ENCODE data around the gene HNRNPH3.

The HNRNPH3 gene

GRCh38 chr10:68332259-68333057 lies 594 bp downstream of the HNRNPH3 start, which contains the start of gene PBLD:
Gene PBLD, minus strand, starts transcription at chr10:68332928. Its CDS starts 26,084 bp downstream, at chr10:68306844.
- DNase-seq (ENCODE audit: low read depth) = peak; percentile 65

- DNase-seq (ENCODE audit: low read depth) = no peak
These were observed 1.2 kb downstream of the HNRNPH3 start for GRCh38 chr10:68333058-68333395.

GRCh38 chr10:68333440-68334431 lies 1.9 kb downstream of the HNRNPH3 start:
- DNase-seq (ENCODE audit: low read depth) = no peak

DNA sequence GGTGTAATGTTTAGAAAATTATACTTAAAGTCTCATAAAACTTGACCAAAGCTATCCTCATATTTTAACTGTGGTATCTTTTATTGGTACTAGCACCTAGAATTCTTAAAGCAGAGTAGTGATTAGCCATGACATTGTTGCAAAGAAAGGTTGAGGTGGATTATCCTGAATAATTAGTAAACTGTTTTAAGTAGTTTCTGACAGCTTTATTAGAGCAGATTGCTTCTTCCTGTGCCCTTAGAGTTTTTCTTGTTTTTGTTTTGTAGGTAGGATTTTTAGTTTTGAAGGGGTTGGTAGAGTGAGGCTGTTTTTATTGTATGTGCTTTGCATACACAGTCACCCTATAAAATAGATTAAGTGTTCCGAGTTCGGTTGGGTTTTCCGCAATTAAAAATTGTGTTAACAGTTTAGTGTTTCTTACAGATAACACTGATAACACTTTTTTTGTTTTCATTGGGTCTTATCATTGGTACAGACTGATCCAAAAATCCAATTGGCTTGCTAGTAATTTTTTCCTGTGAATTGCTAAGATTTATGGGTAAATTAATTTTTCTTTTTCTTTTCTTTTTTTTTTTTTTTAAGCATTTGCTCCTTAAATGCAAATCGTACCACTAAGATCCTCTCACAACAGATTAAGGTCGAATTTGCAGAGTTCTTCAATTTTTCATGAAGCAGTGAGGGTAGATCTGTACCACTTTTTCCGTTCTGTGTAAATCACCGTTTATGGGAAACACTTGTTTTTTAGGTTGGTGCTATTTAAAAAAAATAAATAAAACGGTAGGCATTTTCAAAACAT lies 3.0 kb downstream of the HNRNPH3 start:
- no peak for DNase-seq (ENCODE audit: low read depth)

GRCh38 chr10:68336754-68337351 lies 5.0 kb downstream of the HNRNPH3 start:
- no peak for DNase-seq (ENCODE audit: low read depth)

DNA sequence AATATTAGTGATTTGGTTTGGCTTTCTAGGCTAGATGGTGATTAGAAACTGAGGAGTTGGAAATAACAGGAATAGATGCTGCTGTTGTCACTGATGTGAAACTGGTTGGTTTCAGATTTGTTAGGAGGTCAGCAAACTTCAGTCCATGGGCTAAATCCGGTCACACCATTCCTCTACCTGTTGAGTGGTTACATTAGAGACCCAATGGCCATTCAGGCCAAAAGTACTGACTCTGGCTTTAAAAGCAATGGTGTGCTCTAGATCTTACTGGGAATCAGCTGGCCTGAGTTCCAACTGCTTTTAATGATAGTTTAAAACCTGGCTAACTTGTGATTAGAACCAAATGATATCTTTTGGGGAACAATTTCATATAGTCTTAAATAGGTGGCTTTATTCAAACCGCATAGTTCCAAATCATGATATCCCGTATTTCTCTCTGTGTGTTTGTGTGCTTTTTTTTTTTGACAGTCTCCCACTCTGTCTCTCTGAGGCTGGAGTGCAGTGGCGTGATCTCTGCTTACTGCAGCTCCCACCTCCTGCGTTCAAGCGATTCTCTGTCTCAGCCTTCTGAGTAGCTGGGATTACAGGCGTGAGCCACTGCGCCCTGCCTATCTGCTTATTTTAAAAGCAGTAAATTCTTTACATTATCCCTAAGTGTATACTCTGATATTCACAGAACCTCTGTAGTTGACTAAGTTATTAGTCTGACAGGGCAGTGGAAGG lies 8.7 kb downstream of the HNRNPH3 start:
- no peak for DNase-seq (ENCODE audit: low read depth)

DNA sequence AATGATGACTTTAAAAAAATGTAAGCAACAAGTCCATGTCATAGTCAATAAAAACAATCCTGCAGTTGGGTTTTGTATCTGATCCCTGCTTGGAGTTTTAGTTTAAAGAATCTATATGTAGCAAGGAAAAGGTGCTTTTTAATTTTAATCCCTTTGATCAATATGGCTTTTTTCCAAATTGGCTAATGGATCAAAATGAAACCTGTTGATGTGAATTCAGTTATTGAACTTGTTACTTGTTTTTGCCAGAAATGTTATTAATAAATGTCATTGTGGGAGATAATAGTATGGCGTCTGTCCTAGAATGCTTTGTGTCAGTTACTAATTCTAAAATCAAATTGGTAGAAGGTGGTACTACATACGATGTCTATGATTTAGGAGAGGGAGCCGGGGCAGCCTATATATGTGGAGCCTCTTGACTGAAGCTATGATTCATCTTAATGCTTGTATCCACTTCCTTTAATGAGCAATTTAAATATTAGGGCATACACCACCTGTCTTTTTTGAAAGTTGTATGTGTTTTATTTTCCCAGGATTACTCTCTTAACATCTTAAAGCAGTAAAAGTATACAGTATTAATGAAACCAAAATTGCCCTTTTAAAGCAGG lies 11.1 kb downstream of the HNRNPH3 start:
- DNase-seq (ENCODE audit: low read depth) = no peak

DNA sequence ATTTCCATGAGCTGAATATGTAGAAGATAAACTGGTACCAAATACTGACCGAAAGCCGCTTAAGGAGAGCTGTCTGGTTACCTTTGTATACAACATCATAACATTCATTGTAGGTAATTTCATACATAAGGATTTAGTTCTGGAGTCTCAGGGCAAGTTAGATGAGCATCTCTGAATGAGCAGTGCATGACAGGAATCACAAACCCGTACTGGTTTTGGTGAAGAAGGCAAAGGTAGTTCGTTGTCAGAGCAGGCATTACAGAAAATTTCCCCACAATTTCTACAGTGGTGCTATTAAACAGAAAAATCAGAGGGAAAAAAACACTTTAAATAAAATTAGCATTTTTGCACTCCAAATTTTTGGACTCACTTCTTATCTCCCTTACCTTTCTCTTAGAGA lies 13.8 kb downstream of the HNRNPH3 start:
- no peak for DNase-seq (ENCODE audit: low read depth)

DNA sequence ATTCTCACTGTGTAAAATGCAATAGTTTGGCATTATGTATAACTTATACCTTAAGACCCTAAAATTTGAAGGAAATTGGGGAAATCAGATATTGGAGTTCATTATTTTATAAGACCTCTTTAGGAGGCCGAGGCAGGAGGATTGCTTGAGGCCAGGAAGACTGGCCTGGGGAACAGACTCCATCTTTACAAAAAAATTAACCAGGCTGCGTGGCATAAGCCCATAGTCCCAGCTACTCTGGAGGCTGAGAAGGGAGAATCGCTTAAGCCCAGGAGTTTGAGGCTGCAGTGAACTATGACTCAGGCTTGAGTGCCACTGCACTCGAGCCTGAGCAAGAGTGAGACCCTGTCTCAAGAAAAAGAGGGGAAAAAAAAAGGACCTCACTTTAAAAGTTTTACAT lies 14.9 kb downstream of the HNRNPH3 start:
- no peak for DNase-seq (ENCODE audit: low read depth)

- peak; percentile 20 for DNase-seq (ENCODE audit: low read depth)
These were observed 16.4 kb downstream of the HNRNPH3 start for GRCh38 chr10:68348265-68348741.

- no peak for DNase-seq (ENCODE audit: low read depth)
These were observed 21.7 kb downstream of the HNRNPH3 start for GRCh38 chr10:68353537-68353936.

DNA sequence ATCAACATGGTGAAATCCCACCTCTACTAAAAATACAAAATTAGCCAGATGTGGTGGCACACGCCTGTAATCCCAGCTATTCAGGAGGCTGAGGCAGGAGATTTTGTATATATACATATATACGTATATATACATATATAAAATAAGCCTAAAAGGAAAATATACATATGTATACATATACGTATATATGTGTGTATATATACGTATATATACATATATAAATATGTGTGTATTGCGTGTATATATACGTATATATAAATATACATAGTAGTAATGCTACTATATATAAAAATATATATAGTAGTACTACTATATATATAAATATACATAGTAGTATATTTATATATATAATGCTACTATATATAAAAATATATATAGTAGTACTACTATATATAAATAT lies 27.3 kb downstream of the HNRNPH3 start:
- no peak for DNase-seq (ENCODE audit: low read depth)

DNA sequence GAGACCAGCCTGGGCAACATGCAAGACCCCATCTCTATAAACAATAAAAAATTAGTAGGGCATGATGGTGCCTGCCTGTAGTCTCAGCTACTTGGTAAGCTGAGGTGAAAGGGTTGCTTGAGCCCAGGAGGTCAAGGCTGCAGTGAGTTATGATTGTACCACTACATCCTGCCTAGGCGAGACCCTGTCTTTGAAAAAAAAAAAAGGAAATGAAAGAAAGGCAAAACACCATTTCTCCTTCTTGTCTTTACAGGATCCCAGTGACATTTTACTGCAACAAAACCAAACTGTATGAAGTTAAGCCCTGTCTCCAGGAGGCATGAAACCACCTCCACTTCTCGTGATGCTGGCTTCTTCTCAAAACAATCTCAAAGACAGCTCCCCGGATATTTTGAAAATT lies 30.7 kb downstream of the HNRNPH3 start:
- no peak for DNase-seq (ENCODE audit: low read depth)

DNA sequence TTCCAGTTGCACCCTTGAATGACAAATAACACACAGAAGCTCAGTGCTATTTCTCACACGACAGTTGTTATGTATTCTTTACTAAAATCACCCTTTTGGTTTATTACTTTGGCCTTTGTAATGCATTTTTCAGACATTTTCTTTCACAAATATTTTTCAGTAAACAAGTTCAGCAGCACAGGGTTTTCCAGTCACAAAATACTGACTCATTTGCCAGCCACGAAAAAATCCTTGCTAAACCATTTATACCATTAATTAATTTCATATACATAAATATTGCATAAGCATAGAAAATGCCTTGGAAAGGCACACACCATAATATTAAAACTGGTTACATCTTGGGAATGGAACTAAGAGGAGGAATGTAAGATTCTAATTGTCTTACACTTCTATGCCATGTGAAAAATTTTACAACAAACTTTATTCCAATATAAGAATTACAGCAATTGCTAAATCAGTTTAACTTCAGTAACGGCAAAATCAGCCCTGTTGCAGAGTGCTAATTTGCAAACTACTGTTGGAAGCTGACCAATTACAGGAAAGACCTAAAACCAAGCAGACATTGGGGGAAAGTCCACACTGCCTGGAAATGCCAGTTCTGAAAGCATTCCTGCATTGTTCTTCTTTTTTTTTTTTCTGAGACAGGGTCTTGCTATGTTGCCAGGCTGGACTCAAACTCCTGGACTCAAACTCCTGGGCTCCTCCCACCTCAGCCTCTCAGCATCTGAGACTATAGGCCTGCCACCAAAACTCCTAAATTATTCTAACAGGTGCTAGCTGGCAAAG lies 32.4 kb downstream of the HNRNPH3 start:
- DNase-seq (ENCODE audit: low read depth) = no peak

- DNase-seq (ENCODE audit: low read depth) = no peak
These were observed 33.7 kb downstream of the HNRNPH3 start for GRCh38 chr10:68365611-68366010.

- DNase-seq (ENCODE audit: low read depth) = no peak
These were observed 34.7 kb downstream of the HNRNPH3 start for GRCh38 chr10:68366600-68366999.

DNA sequence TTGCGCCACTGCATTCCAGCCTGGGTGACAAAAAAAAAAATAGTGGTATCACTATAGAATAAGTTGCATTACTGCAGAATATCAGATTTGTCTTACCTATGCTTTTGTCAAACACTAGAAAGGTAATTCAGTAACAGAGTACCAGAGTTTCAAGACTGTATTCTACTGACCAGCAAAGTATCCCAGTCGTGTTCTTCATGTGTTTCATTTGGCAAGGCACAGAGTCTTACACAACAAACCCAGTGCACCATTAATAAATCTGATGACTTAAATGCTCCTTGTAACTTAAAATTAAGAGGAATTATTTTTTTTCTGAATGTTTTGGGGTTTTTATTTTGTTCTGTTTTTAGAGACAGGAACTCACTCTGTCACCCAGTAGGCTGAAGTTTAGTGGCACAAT lies 35.3 kb downstream of the HNRNPH3 start:
- DNase-seq (ENCODE audit: low read depth) = no peak

DNA sequence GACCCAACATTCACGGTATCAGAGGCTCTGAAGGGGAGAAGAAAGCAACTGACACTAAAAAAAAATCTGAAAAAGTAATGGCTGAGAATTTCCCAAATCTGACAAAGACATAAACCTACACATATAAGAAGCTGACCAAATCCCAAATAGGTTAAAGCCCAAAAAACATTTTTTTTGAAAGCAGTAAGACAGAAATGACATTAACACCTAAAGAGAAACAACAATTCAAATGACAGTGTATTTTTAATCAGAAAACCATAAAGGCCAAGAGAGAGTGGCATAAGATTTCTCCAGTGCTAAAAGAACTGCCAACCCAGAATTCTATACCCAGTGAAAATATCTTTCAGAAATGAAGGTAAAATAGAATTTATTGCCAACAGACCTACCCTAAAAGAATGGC lies 39.7 kb downstream of the HNRNPH3 start:
- DNase-seq (ENCODE audit: low read depth) = no peak

- DNase-seq (ENCODE audit: low read depth) = no peak
These were observed 53.9 kb downstream of the HNRNPH3 start for GRCh38 chr10:68385740-68386139.
